Stimulated activated CD4-positive, alpha-beta T cell treated with anti-CD3 and anti-CD28 coated beads, Interleukin-1b, Interleukin-23, amount 100 ng/mL, for 24 hours (primary cell): ENCODE data around the gene POLA2.
"Not testable (repeated sequence)": the region's sequence is repeated elsewhere in the genome, so short reads cannot be mapped to it uniquely, and the experiment has no call there.

ENCODE experiments used
- DNase-seq, 4 experiments: peaks; one replicate each; pipeline ENCODE4 v3.0.0-alpha.2; 2020; ENCODE audit warnings: low read depth in 4 of 4, low spot score in 1 of 4

The POLA2 gene

GRCh38 chr11:65329478-65329877 lies 67.7 kb downstream of the POLA2 start:
- no peak for DNase-seq

GRCh38 chr11:65329944-65330403 lies 68.2 kb downstream of the POLA2 start:
- DNase-seq, result peak; percentile 78 to 95 (median 86)

GRCh38 chr11:65330544-65330943 lies 68.8 kb downstream of the POLA2 start:
- no peak for DNase-seq

- DNase-seq, result not testable (repeated sequence)
These were observed 70.8 kb downstream of the POLA2 start for GRCh38 chr11:65332591-65332990.

GRCh38 chr11:65334696-65335295 lies 73.0 kb downstream of the POLA2 start:
- DNase-seq, result no peak

- DNase-seq, result no peak
These were observed 76.9 kb downstream of the POLA2 start for GRCh38 chr11:65338676-65339075.

- no peak for DNase-seq
These were observed 78.5 kb downstream of the POLA2 start for GRCh38 chr11:65340226-65340625.

GRCh38 chr11:65341856-65342255 lies 80.1 kb downstream of the POLA2 start:
- no peak for DNase-seq
